Superior temporal gyrus (tissue), 1 donor: ENCODE measurements around the gene PPP6R2.
"Not testable (repeated sequence)": the region's sequence is repeated elsewhere in the genome, so short reads cannot be mapped to it uniquely, and the experiment has no call there.

Source experiments
- DNase-seq: peaks from one replicate; pipeline ENCODE4 v3.0.0-alpha.2; 2016; ENCODE audit errors: extremely low spot score

PPP6R2 gene

DNA sequence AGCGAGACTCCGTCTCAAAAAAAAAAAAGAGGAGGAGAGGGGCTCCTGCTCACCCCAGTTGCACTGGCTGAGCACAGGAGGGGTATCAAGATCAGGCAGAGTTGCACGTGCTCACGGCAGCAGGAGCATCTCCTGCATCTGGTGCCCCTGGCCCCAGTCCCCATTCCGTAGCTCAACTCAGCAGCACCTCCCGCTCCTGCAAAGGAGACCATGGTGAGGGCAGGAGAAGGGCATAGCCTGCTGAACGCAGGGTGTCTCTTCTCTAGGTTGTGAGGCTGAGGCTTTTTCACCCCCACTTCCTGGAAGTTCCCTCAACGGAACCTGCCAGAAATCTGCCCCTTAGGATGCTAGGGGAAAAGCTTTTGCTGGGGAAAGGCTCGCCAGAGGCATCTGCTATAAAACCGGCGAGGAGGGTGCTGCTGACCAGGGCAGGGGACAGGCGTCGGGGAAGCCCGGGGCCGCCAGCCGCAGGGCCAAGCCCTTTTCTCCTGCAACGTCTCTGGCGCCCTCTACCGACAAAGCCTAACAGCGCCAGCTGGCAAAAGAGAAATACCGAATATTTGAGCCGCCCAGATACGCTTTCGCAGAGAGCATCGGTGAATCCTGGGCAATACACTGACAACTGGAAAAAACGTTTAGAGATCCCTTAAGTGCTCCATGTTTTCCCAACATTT is 1.0 kb upstream of the PPP6R2 start:
- DNase-seq: peak; percentile 96

DNA sequence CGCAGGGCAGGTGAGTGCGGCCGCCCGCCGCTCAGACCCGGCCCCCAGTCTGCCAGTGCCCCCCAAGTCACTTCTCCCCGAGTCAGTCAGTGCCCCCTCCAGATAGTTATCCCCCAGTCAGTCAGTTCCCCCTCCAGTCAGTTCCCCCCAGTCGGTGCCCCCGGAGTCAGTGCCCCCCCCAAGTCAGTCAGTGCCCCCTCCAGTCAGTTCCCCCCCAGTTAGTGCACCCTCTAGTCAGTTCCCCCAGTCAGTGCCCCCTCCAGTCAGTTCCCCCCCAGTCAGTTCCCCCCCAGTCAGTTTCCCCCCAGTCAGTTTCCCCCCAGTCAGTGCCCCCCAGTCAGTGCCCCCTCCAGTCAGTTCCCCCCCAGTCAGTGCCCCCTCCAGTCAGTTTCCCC is 411 bp downstream of the PPP6R2 start:
- no peak for DNase-seq

DNA sequence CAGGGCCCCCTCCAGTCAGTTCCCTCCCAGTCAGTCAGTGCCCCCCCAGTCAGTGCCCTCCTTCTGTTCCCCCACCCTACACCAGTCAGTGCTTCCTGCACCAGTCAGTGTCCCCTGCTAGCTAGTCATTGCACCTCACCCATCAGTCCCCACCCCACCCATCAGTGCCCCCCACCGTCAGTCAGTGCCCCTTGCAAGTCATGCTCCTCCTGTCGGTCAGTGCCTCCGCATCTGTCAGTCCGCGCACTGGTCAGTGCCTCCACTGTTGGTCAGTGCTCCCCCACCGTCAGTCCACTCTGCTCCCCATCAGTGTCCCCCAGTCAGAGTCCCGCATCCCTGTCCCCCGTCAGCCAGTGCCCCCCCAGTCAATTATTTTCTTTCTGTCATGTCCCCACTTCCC is 3.3 kb downstream of the PPP6R2 start:
- DNase-seq: no peak

DNA sequence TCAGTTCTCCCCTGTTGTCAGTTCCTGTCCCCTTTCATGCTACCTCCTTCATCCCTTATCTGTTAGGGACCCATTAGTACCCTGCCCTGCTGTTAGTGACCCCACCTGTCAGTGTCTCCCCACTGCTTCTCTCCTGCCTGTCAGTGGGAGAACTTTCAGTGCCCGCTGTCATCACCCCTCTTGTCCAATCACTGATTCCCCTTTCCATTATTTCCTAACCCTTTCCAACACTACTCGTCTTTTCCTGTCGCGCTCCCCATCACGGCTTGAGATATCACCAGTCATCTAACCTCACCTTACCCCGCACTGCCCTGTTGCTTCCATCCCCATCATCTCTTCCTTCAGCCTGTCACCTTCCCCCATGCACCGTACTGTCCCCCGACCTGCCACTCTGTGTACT is 4.0 kb downstream of the PPP6R2 start:
- no peak for DNase-seq

DNA sequence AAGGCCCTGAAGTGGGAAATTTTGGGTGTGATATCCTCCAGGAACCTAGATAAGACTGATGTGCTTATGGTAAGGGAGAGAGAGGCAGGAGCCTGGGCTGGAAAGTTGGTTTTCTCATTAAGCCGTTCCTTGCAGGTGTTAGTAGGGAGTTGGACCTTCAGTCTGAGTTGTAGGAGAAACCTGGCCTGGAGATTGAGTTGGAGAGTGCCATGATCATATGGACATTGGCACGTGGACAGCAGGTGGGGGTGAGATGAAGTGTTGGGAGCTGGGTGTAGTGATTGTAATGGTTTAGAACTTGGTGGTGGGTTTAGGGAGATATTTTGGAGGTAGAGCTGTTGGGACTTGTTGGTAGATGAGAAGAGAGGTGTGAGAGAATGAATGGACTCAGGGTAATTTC is 4.9 kb downstream of the PPP6R2 start:
- peak; percentile 9 for DNase-seq

DNA sequence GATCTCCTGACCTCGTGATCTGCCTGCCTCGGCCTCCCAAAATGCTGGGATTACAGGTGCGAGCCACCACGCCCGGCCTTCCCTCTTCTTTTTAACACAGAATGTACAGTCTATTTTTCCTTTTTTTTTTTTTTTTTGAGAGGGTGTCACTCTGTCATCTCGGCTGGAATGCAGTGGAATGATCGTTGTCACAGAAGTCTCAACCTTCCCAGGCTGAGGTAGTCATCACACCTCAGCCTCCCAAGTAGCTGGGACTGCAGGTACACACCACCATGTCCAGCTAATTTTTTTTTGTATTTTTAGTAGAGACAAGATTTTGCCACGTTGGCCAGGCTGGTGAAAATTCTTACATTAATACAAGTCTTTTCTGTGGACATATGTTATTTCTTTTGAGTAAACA is 13.1 kb downstream of the PPP6R2 start:
- DNase-seq: no peak

DNA sequence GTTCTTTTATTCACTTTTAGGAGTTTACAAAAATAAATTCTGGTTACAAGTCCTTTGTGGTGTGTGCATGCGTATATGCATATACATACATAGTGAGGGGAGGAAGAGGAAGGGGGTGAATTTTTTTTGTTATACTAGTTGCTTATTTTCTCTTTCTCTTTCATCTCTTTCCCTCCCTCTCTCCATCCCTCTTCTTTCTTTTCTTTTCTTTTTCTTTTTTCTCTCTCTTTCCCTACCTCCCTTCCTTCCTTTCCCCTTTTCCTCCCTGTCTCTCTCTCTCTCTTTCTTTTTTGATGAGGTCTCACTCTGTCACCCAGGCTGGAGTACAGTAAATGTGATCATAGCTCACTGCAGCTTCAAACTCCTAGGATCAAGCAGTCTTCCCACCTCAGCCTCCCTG is 14.1 kb downstream of the PPP6R2 start:
- DNase-seq: no peak

DNA sequence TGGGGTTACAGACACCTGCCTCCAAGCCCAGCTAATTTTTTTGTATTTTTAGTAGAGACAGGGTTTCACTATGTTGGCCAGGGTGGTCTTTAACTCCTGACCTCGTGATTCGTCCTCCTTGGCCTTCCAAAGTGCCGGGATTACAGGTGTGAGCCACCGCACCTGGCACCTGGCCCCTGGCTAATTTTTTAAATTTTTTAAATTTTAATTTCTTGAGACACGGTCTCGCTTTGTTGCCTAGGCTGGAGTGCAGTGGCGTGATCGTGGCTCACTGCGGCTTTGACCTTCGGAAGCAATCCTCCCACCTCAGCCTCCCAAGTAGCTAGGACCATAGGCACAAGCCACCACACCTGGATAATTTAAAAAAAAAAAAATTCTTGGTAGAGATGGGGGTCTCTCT is 14.6 kb downstream of the PPP6R2 start:
- DNase-seq: no peak

DNA sequence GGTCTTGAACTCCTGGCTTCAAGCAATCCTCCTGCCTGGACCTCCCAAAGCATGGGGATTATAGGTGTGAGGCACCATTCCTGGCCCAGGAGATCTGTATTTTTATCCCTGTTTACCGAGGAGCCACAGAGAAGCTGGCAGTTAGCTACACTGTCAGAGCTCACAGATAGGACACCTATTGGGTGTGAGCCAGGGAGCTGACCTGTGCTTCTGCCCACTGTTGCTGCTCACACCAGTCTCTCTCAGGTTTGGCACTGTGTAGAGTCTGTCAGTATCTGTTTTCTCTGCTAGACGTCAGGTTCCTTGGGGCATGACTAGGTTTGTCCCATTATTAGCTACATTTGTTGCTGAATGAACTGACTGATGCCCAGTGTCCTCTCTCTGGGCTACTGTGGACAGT is 17.5 kb downstream of the PPP6R2 start:
- DNase-seq: no peak

DNA sequence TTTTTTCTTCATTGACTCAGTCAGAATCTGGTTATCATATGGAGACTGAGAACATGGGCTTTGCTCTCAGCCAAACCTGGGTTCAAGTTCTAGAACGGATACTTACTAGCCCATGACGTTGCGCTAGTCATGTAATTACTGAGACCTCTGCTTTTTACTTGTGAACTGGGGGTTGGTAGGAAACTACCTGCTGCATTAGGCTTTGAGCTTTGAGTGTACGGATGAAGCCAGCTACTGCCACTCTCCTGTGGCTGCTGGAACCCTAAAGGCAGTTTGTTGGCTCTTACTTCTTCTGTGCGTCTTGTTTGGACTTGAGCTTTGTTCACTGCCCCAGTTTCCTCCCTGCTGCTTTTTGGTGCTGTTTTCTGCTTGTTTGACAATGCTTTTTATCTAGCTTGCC is 18.1 kb downstream of the PPP6R2 start:
- peak; percentile 13 for DNase-seq

DNA sequence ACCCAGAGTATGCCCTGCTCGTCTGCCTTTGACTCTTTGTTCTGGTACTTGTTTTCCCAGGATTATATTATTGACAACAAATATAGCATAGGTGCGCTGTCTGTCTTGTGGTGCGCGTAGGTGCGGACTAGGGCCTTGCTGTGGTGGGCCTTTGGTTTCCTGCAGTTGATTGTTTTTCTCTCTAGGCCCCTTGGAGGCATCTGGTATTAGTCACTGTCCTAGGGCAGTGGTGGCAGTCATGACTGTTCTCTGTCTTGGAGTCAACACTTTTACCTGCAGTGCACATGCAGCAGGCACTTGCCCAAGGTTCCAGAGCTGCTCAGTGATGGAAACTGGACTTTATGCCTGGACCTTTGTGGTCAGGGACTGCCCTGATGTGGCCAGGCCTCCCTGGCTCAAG is 18.6 kb downstream of the PPP6R2 start:
- no peak for DNase-seq

DNA sequence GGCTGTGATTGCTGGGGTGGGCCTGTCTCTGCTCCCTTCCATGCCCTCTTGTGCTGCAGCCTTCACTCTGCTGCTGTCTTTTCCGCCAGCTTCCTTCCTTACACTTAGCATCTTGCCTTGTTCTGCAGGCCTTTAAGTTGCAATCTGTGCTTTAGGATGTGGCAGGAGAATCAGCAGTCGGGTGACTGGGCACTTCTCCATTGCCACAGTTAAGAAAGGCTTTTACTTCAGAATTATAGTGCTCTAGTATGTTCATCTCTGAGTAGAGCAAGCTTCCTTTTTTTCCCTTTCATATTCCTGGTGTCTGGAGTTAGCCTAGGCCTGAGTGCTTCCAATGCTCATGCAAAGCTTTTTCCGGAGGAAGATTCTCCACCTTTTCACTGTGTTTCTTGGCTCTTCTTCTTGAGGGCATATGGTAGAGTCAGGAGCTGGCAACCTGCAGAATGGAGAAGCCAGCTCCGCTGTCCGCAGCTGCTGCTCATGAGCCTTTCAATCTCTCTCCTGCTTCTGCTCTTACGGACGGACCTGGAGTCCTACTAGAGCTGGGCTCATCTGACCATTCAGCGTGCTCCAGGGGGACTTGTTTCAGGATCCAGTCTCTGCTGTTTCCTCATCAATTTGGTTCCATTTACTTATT is 20.2 kb downstream of the PPP6R2 start:
- DNase-seq: peak; percentile 48

DNA sequence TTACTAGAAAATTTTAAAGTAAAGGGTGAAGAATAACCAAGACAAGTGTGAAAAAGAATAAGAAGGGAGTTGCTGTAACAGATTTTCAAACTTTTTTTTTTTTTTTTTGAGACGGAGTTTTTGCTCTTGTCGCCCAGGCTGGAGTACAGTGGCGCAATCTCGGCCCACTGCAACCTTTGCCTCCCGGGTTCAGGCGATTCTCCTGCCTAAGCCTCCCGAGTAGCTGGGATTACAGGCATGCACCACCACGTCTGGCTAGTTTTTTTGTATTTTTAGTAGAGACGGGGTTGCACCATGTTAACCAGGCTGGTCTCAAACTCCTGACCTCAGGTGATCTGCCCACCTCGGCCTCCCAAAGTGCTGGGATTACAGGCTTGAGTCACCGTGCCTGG is 20.7 kb downstream of the PPP6R2 start:
- DNase-seq: not testable (repeated sequence)

DNA sequence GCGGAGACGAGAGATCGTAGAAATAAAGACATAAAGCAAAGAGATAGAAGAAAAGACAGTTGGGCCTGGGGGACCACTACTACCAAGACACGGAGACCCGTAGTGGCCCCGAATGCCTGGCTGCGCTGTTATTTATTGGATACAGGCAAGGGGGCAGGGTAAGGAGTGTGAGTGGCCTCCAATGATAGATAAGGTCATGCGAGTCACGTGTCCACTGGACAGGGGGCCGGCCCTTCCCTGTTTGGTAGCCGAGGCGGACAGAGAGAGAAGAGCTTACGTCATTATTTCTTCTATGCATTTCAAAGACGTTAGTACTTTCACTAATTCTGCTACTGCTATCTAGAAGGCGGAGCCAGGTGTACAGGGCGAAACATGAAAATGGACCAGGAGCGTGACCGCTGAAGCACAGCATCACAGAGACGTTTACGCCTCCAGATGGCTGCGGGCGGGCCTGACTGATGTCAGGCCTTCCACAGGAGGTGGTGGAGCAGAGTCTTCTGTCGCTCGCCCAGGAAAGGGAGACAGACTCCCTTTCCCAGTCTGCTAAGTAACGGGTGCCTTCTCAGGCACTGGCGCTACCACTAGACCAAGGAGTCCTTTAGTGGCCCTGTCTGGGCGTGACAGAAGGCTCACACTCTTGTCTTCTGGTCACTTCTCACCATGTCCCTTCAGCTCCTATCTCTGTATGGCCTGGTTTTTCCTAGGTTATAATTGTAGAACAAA is 24.8 kb downstream of the PPP6R2 start:
- DNase-seq: no peak

DNA sequence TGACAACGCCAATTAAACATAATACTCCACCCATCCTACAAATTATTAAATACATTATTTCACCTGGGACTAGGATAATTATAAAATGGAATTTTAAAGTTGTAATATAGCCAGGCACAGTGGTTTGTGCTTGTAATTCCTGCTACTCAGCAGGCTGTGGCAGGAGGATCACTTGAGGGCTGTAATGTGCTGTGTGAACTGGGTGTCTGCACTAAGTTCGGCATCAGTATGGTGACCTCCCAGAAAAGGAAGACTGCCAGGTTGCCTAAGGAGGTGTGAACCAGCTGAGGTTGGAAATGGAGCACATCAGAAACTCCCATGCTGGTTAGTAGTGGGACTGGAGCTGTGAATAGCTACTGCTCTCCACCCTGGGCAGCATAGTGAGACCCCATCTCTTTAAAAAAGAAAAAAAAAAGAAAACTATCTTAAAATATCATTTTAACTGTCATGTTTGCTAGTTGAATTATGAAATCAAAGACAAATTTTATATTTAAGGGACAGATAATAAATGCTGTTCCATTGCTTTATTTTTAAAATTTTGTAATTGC is 28.0 kb downstream of the PPP6R2 start:
- DNase-seq: no peak

DNA sequence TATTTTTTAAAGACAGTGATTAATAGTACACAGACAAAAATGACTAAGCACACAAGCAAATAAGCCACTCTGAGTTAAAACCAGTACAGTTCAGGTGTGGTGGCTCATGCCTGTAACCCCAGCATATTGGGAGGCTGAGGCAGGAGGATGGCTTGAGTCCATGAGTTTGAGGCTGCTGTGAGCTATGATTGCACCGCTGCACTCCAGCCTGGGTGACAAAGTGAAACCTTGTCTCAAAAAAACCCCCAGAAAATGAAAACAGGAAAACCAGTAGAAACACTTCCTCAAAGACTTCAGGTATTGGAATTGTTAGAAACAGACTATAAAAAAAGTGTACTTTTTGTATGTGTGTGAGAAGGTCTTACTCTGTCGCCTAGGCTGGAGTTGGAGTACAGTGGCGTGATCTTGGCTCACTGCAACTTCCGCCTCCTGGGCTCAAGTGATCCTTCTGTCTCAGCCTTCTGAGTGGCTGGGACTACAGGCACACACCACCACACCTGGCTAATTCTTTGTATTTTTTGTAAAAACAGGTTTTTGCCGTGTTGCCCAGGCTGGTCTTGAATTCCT is 33.0 kb downstream of the PPP6R2 start:
- no peak for DNase-seq

DNA sequence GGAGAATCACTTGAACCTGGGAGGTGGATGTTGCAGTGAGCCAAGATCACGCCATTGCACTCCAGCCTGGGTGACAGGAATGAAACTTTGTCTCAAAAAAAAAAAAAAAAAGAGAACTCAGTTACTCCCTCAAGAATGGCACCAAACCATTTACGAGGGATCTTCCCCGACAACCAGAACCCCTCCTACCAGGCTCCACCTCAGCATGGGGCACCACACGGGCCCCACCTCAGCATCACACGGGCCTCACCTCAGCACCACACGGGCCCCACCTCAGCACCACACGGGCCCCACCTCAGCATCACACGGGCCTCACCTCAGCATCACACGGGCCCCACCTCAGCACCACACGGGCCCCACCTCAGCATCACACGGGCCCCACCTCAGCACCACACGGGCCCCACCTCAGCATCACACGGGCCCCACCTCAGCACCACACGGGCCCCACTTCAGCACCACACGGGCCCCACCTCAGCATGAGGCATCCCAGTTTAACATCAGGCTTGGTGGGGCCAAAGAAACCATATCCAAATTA is 38.0 kb downstream of the PPP6R2 start:
- not testable (repeated sequence) for DNase-seq

DNA sequence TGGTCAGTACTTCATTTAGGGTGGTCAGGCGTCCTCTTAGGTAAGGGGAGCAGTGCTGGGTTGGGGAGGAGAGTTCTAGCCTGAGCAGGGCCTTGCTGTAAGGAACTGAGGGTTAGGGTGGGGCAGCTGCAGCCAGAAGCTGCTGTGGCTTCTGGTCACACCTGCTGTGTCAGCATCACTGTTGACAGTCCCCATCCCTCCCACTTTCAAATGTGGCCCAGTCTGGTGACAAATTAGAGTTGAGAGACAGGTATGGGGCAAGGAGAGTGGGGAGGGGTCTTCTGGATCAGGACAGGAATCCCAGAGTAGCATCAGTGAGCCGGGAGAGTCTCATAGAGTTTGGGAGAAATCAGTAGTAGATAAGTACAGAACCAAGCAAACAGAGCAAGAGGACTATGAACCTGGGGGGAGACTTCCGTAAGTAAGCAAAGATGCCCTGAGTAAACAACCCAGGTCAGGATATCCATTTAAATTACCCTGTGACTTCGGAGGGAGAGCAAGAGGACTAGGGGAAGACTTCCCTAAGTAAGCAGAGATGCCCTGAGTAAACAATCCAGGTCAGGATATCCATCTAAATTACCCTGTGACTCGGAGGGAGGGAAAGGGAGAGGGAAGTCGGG is 53.7 kb downstream of the PPP6R2 start:
- no peak for DNase-seq

DNA sequence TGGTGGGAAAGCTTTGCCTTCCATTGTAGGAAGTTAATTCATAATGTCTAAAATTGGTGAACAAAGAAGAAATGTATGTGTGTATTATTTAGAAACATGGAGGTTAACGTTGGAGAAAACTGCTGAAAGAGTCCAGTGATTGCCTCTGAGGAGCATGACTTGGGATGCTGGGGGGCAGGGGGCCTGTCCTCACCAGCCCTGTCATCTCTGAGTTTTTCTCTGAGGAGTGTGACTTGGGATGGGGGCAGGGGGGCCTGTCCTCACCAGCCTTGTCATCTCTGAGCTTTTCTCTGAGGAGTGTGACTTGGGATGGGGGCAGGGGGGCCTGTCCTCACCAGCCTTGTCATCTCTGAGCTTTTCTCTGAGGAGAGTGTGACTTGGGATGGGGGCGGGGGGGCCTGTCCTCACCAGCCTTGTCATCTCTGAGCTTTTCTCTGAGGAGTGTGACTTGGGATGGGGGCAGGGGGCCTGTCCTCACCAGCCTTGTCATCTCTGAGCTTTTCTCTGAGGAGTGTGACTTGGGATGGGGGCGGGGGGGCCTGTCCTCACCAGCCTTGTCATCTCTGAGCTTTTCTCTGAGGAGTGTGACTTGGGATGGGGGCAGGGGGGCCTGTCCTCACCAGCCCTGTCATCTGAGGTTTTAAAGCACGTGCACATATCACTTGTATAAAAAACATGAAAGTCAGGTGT is 54.4 kb downstream of the PPP6R2 start:
- not testable (repeated sequence) for DNase-seq

DNA sequence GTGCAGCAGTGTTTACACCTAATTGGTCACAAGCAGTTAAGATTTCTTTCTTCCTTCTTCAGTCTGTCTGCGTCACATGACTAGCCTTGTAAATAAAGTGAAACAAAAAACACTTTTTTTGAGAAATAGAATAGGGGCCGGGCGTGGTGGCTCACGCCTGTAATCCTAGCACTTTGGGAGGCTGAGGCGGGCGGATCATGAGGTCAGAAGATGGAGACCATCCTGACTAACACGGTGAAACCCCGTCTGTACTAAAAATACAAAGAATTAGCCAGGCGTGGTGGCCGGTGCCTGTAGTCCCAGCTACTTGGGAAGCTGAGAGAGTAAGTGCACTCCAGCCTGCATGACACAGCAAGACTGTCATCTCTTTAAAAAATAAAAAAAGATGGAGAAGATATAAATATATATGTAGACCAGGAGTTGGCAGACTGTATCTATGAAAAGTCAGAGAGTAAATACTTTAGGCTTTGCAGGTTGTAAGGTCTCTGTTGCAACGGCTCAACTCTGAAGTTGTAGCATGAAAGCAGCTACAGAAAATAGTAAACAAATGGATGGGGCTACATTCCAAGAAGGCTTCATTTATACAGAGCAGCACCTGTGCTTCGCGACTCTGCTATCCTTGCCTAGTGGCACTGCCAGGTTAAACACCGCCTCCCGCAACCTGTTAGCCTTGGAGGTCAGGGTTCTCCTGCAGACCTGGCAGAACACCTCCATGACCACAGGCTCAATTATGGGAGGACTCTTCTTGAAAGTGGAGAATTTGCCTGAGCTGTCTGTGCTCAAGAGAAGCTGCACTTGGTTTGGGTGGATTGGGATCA is 55.9 kb downstream of the PPP6R2 start:
- peak; percentile 29 for DNase-seq
